Embryonic facial prominence (tissue), 1 donor: Measurements from ENCODE around the gene FRAS1.

Source experiments
- DNase-seq: peaks from one replicate; pipeline ENCODE4 v3.0.0-alpha.2; 2016; ENCODE audit errors: extremely low spot score

FRAS1 gene

GRCh38 chr4:78362310-78362709 is 305.2 kb downstream of the FRAS1 start:
- no peak for DNase-seq

DNA sequence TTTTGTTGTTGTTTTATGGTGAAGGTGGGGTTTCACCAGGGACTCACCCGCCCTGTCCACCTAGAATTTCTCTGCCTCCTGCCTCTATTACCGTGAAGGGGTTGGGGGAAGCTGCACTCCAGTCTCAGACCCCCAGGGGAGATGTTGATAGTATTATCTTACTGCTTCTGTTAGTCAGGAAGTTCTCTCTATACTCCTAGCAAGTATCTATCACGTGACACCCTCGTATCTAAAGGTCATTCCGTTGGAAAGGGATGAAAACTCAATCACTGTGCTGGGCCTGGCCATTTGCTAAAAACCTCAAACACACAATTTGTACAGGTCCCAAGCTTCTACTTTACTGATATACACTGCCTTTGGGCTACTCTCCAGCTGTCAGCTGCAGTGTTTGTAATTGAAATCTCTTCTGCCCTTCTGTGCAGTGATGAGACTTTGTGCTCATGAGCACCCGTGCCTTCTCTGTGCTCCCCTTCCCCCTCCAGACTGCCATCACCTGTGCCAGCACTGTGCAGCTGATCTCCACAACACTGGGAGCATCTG is 306.0 kb downstream of the FRAS1 start:
- no peak for DNase-seq

GRCh38 chr4:78369679-78370078 is 312.6 kb downstream of the FRAS1 start:
- no peak for DNase-seq

DNA sequence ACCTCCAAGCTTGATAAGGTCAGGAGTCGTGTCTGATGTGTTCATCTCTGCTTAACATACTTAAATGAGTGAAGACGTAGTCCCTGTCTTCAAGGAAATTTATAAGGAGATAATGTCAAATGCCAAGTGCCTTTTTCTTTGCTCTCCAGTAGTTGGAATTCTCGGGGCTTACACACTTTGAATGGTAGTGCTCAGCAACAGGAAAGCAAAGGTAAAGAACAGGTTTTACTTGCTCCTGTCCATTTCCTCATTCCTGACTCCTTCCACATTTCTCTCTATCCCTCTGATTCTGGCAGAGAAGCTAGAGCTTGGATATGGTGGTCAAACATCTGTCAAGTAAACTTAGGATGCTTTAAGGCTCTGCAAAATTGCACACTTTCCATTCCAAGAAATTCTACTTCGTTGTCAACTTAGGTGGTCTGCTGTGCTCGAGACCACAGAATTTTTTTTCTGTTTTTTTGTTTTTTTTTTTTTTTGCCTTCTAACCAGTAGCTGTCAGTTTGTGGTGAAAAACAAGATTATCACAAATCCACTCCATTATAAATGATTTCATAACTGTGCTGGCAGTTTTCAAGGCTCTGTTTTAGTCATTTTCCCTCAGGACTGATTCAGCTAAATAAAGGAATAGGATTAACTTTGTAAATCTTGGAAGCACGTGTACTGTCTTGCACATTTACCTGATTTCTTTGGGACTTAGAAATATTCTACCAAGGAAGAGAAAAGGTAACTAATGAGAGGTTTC is 313.7 kb downstream of the FRAS1 start:
- peak; percentile 9 for DNase-seq

GRCh38 chr4:78372355-78372988 is 315.3 kb downstream of the FRAS1 start:
- DNase-seq: no peak

DNA sequence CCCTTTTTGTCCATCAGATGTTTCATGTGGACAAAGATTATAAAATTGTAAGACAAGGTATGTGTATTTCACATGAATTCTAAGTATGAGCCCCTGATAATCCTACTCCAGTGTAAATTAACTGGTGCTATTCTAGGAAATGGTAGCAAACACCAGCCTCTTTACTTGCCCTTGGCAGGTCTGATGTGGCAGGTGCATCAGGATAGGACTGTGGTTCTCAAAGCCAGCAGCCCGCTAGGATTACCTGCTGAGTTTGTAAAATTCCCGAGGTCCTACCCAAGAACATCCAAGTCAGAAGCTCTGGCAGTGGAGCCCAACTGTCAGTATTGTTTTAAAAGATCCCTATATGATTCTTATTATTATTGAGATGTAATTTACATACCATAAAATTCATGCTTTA is 320.4 kb downstream of the FRAS1 start:
- DNase-seq: no peak

- DNase-seq: no peak
Measured at GRCh38 chr4:78379040-78379439, 321.9 kb downstream of the FRAS1 start.

GRCh38 chr4:78379991-78380729 is 323.0 kb downstream of the FRAS1 start:
- DNase-seq: no peak

DNA sequence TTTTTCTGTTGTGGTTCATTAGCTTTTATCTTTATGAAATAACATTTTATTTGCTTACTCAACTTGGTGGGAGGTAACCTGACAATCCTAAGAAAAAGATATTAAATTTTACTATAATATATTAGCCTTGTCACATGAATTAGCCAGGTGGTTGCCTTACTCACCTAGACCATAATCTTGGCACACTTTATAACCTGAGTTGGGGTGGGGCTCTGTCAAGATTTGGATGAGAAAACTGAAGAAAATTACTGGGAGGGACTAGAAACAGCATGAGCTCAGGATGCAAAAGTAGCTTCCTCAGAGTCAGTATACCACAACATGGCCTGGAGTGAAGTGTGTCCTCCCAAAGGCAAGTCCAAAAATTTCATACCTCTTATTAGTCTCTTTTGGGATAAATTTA is 329.6 kb downstream of the FRAS1 start:
- no peak for DNase-seq

DNA sequence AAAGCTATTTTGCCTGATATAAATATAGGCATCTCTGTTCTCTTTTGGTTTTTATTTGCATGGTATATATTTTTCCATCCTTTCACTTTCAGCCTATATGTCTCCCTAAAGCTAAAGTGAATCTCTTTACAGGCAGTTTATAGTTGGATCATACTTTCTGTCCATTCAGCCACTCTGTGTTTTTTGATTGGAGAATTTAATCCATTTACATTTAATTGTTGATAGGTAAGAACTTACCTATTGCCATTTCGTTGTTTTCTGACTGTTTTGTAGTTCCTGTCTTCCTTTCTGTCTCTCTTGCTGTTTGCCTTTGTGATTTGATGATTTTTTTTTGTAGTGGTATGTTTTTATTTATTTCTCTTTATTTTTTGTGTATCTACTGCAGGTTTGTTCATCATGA is 338.5 kb downstream of the FRAS1 start:
- DNase-seq: no peak

DNA sequence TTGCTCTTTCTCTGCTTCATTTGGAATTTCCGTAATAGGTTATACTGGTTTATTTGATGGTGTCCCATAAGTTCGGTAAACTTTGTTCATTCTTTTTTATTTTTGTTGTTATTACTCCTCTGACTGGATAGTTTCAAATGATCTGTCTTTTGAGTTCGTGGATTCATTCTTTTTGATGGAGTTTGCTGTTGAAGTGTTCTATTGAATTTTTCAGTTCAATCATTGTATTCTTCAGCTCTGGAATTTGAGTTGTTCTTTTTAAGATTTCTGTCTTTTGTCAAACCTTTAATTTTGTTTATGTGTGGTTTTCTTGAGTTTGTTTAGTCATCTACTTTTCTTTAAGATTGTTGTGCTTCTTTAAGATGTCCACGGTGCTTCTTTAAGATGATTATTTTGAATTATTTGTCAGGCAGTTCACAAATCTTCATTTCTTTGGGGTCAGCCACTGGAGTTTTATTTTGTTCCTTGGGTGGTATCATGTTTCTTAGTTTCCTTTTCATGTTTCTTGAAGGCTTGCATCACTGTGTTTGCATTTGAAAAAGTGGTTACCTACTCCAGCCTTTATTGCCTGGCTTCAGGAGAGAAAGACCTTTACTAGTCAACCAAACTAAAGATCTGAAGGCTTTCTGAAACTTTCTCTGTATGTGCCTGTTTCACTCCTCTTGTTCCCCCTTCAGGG is 339.6 kb downstream of the FRAS1 start:
- DNase-seq: no peak

DNA sequence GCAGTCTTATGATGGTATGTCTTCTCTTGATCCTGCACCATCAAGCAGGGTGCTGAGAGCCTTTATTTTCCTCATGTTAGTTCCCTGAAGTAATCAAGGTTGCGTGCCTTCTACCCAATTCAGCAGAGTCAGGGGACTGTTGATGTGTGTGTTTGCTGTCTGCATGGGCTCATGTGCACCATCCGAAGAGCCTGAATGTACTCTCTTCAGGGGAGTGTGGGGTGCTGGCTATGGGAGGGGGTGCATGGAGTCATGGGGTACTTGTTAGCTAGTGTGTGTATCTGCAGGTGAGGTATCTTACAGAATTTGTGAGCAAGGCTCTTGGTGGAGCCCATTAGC is 340.1 kb downstream of the FRAS1 start:
- no peak for DNase-seq

- DNase-seq: no peak
Measured at GRCh38 chr4:78409612-78410202, 352.6 kb downstream of the FRAS1 start.

DNA sequence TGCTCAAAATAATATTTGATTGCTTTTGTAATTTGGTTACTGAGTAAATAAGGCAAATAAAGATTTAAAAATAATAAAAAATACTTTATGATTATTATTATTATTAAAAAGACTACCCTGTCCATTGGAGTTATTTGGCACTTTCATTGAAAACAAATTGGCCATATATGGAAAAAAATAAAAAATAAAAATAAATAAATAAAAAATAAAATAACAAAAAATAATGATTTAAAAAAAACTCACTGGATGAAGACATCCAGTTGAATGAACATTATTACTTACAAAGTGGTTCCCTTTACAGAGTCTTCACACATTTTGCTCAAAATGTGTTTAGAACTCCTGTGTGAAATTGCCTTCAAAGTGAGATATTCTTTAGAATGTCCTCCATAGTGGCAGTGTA is 353.1 kb downstream of the FRAS1 start:
- DNase-seq: no peak

GRCh38 chr4:78410676-78411075 is 353.6 kb downstream of the FRAS1 start:
- DNase-seq: no peak

- no peak for DNase-seq
Measured at GRCh38 chr4:78414116-78414515, 357.0 kb downstream of the FRAS1 start.

GRCh38 chr4:78417603-78418002 is 360.5 kb downstream of the FRAS1 start:
- DNase-seq: no peak

DNA sequence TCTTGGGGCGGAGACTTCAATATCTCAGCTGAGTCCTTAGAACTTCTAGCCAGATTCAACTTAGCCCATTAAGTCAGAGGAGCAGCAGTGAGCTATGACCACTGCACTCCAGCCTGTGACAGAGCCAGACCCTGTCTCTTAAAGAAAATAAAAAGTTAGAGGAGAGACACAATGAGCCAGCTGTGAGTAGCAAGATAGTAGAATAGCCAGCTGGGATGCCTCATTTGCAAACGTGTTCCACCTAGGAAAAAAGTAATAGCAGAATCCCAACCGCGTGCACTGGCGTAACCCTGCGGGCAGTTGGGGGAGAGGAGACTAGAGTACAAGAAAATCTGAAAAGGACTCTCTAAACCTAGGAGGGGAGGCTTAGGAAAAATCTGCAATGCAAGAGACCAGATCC is 361.3 kb downstream of the FRAS1 start:
- no peak for DNase-seq

DNA sequence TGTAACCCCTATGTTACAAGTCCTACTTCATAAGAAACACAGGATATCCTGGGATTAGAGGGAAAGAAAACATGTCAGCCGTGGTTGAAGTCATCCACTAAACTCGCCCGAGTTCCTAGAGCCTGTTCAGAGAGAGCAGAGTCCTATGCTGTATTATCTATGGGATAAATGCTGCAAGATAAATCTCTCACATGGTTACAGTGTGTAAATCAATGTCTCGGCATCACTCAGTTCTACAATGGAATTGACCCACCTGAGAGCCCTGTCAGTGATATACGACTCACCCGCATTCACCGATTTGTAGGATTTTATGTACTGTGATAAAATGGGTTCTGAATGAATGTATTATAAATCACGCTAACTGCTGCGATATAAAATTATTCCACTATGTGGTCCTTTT is 366.7 kb downstream of the FRAS1 start:
- no peak for DNase-seq

DNA sequence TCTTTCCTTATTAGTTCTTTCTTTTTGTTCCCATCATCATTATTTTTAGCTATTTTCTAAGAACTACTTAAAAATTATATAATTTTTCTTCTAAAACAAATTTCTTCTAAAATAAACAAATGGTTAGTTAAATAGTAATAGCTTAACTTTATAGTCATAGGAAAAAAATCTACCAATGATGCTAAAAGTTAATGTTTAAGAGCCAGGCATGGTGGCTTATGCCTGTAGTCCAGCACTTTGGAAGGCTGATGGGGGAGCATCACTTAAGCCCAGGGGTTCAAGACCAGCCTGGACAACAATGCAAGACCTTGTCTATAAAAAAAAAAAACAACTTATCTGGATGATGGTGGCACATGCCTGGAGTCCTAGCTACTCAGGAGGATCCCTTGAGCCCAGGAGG is 367.3 kb downstream of the FRAS1 start:
- DNase-seq: no peak

DNA sequence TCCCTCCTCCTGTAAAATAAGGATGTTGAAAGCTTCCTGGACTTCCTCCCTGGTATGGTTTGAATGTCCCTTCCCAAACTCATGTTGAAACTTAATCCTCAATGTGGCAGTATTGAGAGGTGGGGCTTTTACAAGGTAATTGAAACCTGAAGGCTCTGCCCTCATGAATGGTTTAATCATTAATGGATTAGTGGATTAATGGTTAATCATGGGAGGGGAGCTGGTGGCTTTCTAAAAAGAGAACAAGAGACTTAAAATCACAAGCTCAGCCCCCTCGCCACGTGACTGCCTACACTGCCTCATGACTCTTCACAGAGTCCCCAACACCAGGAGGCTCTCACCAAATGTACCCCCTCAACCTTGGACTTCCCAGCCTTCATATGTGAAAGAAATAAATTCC is 369.8 kb downstream of the FRAS1 start:
- DNase-seq: no peak

DNA sequence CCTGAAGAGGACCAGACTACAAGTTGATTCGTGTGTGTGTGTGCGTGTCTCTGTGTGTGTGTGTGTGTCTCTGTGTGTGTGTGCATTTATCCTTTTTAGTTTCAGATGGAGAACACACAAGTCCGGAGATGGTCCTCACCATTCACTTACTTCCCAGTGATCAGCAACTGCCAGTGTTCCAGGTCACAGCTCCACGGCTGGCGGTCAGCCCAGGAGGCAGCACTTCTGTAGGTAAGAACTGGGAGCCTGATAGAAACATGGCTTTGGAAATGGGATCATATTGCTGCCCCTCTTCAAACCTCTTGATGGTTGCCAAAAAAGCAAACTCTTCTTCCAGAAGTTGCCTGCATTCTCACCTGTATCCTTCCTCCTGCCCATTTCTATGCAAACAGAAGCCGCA is 371.9 kb downstream of the FRAS1 start:
- DNase-seq: no peak
